ENCODE data around the gene SLIT3.

The SLIT3 gene

DNA sequence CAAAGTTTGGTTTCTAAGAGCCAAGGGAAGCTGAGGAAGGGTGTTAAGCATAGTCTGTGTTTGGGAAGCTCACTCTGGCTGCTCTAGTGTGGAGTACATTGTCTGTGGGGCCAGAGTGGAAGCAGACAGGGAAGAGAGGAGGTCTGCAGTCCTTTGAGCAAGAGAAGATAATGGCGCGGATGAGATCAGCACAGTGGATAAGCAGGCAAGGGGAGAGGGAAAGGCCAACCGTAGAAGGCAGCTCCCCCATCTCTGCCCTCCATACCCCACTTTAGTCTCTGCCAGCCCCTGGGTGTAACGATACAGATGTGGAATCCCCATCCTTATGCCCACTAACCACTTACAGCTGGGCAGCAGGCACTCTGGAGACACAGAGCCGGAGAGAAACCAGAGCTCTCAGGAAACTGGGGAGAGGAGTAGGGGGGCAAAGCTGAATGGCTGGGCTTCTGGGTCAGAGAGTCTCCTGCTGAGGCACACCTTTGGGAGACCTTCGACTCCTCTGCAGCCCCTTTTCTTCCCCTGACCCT lies 75.0 kb downstream of the SLIT3 start:
- Histone ChIP-seq H3K79me2 (ENCODE audit: low read length) (no peaks in the 10 kb centered on the region), H3K4me1 (ENCODE audit: low read length) (no peaks in the 10 kb centered on the region), H3K4me2 (ENCODE audit: low read length) (no peak overlapping the region), H3K27me3 (ENCODE audit: low read depth, low read length) (peaks cover 30% of the 10 kb centered on the region; the same call in 1 of the 2 replicates), H3K9ac (ENCODE audit: low read length) (no peak overlapping the region), H3K27ac (ENCODE audit: low read length) (no peak overlapping the region), H3K9me3 (ENCODE audit: insufficient read depth, low read length) (no peaks in the 10 kb centered on the region), H2AFZ (ENCODE audit: low read depth, low read length) (no peak overlapping the region), H3K36me3 (replicated peaks; ENCODE audit: low read depth, low read length) (no peaks in the 10 kb centered on the region), H4K20me1 (ENCODE audit: insufficient read depth, low read length) (no peaks in the 10 kb centered on the region), H3K4me3 (ENCODE audit: low read length) (no peak overlapping the region)
- TF ChIP-seq, protein P1, sequence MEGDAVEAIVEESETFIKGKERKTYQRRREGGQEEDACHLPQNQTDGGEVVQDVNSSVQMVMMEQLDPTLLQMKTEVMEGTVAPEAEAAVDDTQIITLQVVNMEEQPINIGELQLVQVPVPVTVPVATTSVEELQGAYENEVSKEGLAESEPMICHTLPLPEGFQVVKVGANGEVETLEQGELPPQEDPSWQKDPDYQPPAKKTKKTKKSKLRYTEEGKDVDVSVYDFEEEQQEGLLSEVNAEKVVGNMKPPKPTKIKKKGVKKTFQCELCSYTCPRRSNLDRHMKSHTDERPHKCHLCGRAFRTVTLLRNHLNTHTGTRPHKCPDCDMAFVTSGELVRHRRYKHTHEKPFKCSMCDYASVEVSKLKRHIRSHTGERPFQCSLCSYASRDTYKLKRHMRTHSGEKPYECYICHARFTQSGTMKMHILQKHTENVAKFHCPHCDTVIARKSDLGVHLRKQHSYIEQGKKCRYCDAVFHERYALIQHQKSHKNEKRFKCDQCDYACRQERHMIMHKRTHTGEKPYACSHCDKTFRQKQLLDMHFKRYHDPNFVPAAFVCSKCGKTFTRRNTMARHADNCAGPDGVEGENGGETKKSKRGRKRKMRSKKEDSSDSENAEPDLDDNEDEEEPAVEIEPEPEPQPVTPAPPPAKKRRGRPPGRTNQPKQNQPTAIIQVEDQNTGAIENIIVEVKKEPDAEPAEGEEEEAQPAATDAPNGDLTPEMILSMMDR (IDR thresholded peaks at IDR 0.05; ENCODE audit: low read depth, low read length) = no peak
- TF ChIP-seq EZH2phosphoT487 (IDR thresholded peaks at IDR 0.05; ENCODE audit: low read depth) = no peak

DNA sequence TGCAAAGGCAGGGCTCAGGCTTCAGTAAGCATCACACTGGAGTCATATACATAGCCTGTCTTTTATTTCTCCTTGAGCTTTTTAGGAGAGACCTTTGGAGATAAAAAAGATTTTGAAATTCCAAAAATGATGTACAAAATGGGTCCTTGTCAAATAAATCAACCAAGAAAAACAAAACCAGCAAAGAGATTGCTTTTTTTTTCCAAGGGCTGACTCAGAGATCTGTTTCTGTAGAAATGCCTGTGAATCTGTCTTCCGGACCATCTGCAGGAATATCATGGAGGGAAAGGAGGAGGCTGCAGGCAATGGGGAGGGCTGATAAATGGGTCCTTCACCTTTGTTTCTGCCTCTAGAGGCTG lies 77.4 kb downstream of the SLIT3 start:
- TF ChIP-seq EZH2phosphoT487 (IDR thresholded peaks at IDR 0.05; ENCODE audit: low read depth) = no peak
- TF ChIP-seq, protein P1 (IDR thresholded peaks at IDR 0.05; ENCODE audit: low read depth, low read length) = no peak
- no peaks in the 10 kb centered on the region for H3K79me2 ChIP-seq (ENCODE audit: low read length)
- no peaks in the 10 kb centered on the region for H3K36me3 ChIP-seq (replicated peaks; ENCODE audit: low read depth, low read length)
- H3K4me2 ChIP-seq (ENCODE audit: low read length) = no peak overlapping the region
- no peak overlapping the region for H2AFZ ChIP-seq (ENCODE audit: low read depth, low read length)
- no peaks in the 10 kb centered on the region for H3K4me1 ChIP-seq (ENCODE audit: low read length)
- no peaks in the 10 kb centered on the region for H3K9me3 ChIP-seq (ENCODE audit: insufficient read depth, low read length)
- H3K4me3 ChIP-seq (ENCODE audit: low read length) = no peak overlapping the region
- peaks cover 39% of the 10 kb centered on the region for H3K27me3 ChIP-seq (ENCODE audit: low read depth, low read length)
- no peaks in the 10 kb centered on the region for H4K20me1 ChIP-seq (ENCODE audit: insufficient read depth, low read length)
- H3K9ac ChIP-seq (ENCODE audit: low read length) = no peak overlapping the region
- no peak overlapping the region for H3K27ac ChIP-seq (ENCODE audit: low read length)

DNA sequence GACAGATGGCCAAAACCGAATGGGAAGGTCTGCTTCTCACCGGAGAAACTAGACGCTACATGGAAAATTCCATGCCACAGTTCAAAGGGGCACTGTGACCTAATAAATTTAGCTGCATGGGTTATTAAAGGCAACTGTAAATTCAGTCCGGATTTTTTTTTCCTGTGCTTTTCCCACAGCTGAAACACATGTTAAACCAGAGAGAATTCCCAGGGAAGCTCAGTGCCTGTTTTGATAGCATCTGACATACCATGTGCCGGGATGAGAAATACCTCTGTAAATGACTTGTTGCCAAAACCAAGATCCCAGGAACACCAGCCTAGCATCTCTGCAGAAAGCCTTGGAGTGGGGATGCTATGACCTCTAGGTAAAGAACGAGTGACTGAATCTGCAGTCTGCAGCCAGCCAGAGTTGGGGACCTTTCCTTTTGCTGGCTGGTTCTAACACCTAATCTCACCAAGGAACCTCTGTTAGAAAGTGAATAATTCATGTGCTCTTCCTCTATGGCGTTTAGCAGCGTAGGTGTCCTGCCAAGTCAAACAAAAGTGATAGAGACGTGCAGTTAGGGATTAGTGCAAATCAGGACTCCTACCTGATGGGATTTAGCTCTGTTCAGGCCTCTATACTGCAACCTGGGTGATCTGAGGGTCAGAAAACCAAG lies 77.9 kb downstream of the SLIT3 start:
- no peak overlapping the region for H3K4me3 ChIP-seq (ENCODE audit: low read length)
- no peaks in the 10 kb centered on the region for H3K79me2 ChIP-seq (ENCODE audit: low read length)
- H3K27me3 ChIP-seq (ENCODE audit: low read depth, low read length) = peaks cover 44% of the 10 kb centered on the region
- no peak overlapping the region for H3K4me2 ChIP-seq (ENCODE audit: low read length)
- H3K27ac ChIP-seq (ENCODE audit: low read length) = no peak overlapping the region
- TF ChIP-seq, protein P1 (IDR thresholded peaks at IDR 0.05; ENCODE audit: low read depth, low read length) = no peak
- no peak for TF ChIP-seq EZH2phosphoT487 (IDR thresholded peaks at IDR 0.05; ENCODE audit: low read depth)
- H2AFZ ChIP-seq (ENCODE audit: low read depth, low read length) = no peak overlapping the region
- no peaks in the 10 kb centered on the region for H3K36me3 ChIP-seq (replicated peaks; ENCODE audit: low read depth, low read length)
- no peaks in the 10 kb centered on the region for H4K20me1 ChIP-seq (ENCODE audit: insufficient read depth, low read length)
- no peak overlapping the region for H3K9ac ChIP-seq (ENCODE audit: low read length)
- no peaks in the 10 kb centered on the region for H3K9me3 ChIP-seq (ENCODE audit: insufficient read depth, low read length)
- H3K4me1 ChIP-seq (ENCODE audit: low read length) = no peaks in the 10 kb centered on the region

DNA sequence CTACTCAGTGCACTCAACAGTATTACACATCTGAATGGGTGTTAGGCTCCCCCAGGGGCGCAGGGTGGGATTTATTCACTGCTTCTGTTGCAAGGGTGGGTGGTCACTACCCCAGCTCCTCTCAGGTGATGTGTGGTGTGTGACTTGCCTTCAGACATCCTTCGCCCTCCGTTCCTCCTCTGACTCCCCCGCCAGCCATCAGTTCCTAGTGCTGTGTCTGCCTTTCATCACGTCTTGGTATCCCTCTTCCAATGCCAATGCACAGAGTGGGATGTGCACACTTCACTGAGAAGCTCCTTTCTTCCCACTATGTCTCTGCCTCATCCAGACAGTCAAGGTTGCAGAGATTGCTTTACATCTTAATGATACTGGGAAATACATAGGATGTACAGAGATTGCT lies 79.4 kb downstream of the SLIT3 start:
- no peak for TF ChIP-seq EZH2phosphoT487 (IDR thresholded peaks at IDR 0.05; ENCODE audit: low read depth)
- TF ChIP-seq, protein P1 (IDR thresholded peaks at IDR 0.05; ENCODE audit: low read depth, low read length) = no peak
- H4K20me1 ChIP-seq (ENCODE audit: insufficient read depth, low read length) = no peaks in the 10 kb centered on the region
- H3K36me3 ChIP-seq (replicated peaks; ENCODE audit: low read depth, low read length) = no peaks in the 10 kb centered on the region
- no peak overlapping the region for H3K9ac ChIP-seq (ENCODE audit: low read length)
- no peak overlapping the region for H2AFZ ChIP-seq (ENCODE audit: low read depth, low read length)
- H3K4me1 ChIP-seq (ENCODE audit: low read length) = no peaks in the 10 kb centered on the region
- no peaks in the 10 kb centered on the region for H3K9me3 ChIP-seq (ENCODE audit: insufficient read depth, low read length)
- H3K79me2 ChIP-seq (ENCODE audit: low read length) = no peaks in the 10 kb centered on the region
- no peak overlapping the region for H3K27ac ChIP-seq (ENCODE audit: low read length)
- no peak overlapping the region for H3K4me3 ChIP-seq (ENCODE audit: low read length)
- H3K27me3 ChIP-seq (ENCODE audit: low read depth, low read length) = peaks cover 54% of the 10 kb centered on the region
- no peak overlapping the region for H3K4me2 ChIP-seq (ENCODE audit: low read length)
